Breast epithelium (tissue), 3 donors: ENCODE data around the gene SMIM26.

ENCODE experiments used
- CTCF ChIP-seq, 3 donors: fragments of 450-650 bp; IDR thresholded peaks; one replicate each; pipeline ENCODE4 v1.5.1; 2016 to 2017; ENCODE audit warnings: antibody characterized with exemption in 3 of 3, mild to moderate bottlenecking in 3 of 3, moderate library complexity in 3 of 3
- POLR2A ChIP-seq: fragments of 450-650 bp; IDR thresholded peaks from one replicate; pipeline ENCODE4 v1.6.1; 2016; ENCODE audit warnings: antibody characterized with exemption, mild to moderate bottlenecking, moderate library complexity
- POLR2AphosphoS5 ChIP-seq, 3 donors: sonication (generic); formaldehyde crosslinking; IDR thresholded peaks; one replicate each; pipeline ENCODE4 v1.6.1; 2017; ENCODE audit warnings: antibody characterized with exemption in 3 of 3

GRCh38 chr20:18523066-18523465 lies 44.2 kb upstream of the SMIM26 start:
- TF ChIP-seq POLR2AphosphoS5 (IDR thresholded peaks at IDR 0.05) (no peak), CTCF (IDR thresholded peaks at IDR 0.05) (no peak), POLR2A (no peak)
